ENCODE data around the gene SENP1.
"Not testable (repeated sequence)": the region's sequence is repeated elsewhere in the genome, so short reads cannot be mapped to it uniquely, and the experiment has no call there.

The SENP1 gene

GRCh38 chr12:48118284-48118871 lies 12.5 kb upstream of the SENP1 start:
- no peak for DNase-seq
- intact Hi-C loops (cut with DNase I) = no loop called here

GRCh38 chr12:48115957-48116356 lies 10.1 kb upstream of the SENP1 start:
- intact Hi-C loops (cut with DNase I) = no loop called here

DNA sequence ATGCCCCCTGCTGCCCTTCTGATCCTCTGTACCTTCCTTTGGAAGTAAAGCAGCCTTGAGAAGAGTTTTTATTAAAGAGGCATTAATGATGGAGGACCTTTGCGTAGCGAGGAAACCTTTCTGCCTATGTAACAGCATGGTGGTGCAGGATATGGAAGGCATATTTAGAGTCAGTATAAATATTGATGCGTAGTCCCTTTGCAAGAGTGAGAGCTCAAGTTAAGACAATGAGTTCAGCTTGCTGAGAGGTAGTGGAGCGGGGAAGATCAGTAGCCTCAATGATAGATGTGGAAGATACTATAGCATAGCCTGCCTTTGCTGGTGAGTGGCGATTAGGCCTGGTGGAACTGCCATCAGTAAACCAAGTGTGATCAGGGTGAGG lies 5.4 kb upstream of the SENP1 start:
- DNase-seq; intact Hi-C loops (cut with DNase I): not testable (repeated sequence)

More at GRCh38 chr12:48115957-48116356, 10.1 kb upstream of the SENP1 start:
- DNase-seq = no peak

DNA sequence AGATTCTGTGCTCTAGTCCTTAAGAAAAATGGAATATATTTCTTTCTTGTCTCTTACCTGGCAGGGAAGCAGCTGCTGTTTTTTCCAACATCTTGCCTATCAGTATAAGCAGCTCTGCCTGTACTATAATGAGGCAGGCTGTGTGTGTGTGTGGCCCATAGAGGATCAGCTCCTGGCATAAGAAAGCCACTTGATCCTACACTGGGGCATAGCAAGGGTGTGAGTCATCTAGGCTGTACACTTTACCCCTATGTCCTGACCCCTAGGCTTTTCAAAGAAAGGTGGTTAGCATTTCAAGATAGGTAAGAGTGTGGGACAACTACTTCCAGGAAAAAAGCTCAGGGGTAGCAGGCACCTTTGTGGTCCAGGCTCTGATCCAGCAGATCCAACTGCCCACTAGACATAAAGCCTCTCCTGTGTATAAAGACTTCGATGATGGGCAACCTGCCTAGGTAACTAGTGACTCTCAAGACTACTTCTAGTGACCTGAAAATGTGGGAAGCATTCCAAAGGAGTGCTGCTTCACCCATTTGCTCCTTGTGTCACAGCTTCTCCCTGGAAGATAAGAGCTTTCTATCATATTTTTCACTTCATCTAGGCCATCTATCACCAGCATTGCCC lies 4.9 kb upstream of the SENP1 start:
- DNase-seq = no peak
- intact Hi-C loops (cut with DNase I) = no loop called here

- intact Hi-C loops (cut with DNase I) = no loop called here
These were observed 3.5 kb upstream of the SENP1 start for GRCh38 chr12:48109424-48109823.

GRCh38 chr12:48106681-48107613 lies 1.1 kb upstream of the SENP1 start:
- no peak for DNase-seq
- intact Hi-C loops (cut with DNase I) = no loop called here

More at GRCh38 chr12:48109424-48109823, 3.5 kb upstream of the SENP1 start:
- no peak for DNase-seq

- peak in 1 of 10 donors; percentile 8 for DNase-seq
- intact Hi-C loops (cut with DNase I) = loop anchor here (2.0 kb wide), 1 partner anchor 51 kb away; the partner anchor contains the start of gene ASB8
These were observed 485 bp downstream of the SENP1 start for GRCh38 chr12:48105321-48105866.

GRCh38 chr12:48104531-48104930 lies 1.3 kb downstream of the SENP1 start:
- intact Hi-C loops (cut with DNase I) = loop anchor here (2.0 kb wide), 1 partner anchor 52 kb away; the partner anchor contains the start of gene ASB8
- DNase-seq = no peak

- intact Hi-C loops (cut with DNase I) = no loop called here
These were observed 13.3 kb downstream of the SENP1 start for GRCh38 chr12:48092611-48093010.

GRCh38 chr12:48086327-48086726 lies 19.6 kb downstream of the SENP1 start:
- intact Hi-C loops (cut with DNase I) = no loop called here
- DNase-seq = no peak

More at GRCh38 chr12:48092611-48093010, 13.3 kb downstream of the SENP1 start:
- no peak for DNase-seq

- intact Hi-C loops (cut with DNase I) = no loop called here
- no peak for DNase-seq
These were observed 20.9 kb downstream of the SENP1 start for GRCh38 chr12:48084841-48085460.

DNA sequence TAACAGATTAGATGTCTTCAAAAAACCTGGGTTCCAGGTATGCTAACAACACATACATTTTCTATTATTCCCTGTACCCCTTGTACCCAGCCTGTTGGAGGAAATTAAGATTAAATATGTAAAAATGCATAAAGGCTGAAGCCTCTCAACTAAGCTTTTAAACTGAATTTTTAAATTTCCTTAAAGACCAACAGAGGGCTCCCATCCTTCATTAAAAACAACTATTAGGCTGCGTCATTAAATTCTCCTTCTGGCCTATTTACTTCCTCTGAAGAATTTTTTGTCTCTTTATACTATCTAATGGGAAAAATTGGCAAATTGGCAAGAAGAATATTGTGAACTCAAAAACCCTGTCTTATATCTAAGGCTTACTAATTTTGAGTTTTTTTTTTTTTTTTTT lies 21.8 kb downstream of the SENP1 start:
- intact Hi-C loops (cut with DNase I) = no loop called here
- DNase-seq = no peak

GRCh38 chr12:48080821-48081220 lies 25.1 kb downstream of the SENP1 start:
- intact Hi-C loops (cut with DNase I) = no loop called here
- no peak for DNase-seq

DNA sequence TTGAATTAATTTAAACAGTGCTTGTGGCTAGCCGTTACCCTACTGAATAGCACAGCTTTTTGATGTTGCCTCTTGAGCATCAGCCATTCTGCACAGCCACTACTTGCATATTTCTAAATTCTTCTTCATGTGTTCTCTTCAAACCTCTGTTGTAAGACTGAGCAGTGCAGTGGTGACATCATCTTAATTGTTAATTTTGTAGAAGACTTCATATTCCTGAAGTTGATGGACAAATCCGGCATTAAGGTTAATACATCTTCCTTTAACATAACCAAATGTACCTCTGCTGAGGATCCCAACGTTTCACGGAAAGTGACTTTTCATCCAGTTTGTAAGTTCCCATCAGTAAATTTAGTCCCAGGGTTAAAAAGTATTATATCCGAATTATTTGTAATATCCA lies 25.6 kb downstream of the SENP1 start:
- intact Hi-C loops (cut with DNase I) = no loop called here
- DNase-seq = no peak

GRCh38 chr12:48078901-48079300 lies 27.0 kb downstream of the SENP1 start:
- DNase-seq = no peak
- intact Hi-C loops (cut with DNase I) = no loop called here

GRCh38 chr12:48077111-48077510 lies 28.8 kb downstream of the SENP1 start:
- intact Hi-C loops (cut with DNase I) = no loop called here
- DNase-seq = no peak

GRCh38 chr12:48075832-48076231 lies 30.0 kb downstream of the SENP1 start:
- no peak for DNase-seq
- intact Hi-C loops (cut with DNase I) = no loop called here

DNA sequence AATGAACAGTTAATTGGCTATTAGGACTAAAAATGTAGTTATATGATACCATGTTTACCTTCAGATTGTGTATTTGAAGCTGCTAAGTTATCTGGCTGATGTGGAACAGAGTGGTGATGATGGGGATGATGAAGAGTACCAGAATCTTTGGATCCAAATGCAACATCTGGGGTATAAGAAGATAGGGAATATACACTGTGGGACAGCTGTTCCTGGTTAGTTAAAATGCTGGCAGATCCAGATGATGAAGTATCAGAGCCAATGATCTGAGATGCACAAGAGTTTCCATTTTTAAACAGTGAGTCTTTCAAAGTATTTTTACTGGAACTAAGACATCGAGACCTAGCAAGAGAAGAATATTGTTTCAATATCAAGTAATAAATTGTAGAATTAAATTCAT lies 31.6 kb downstream of the SENP1 start:
- no peak for DNase-seq
- intact Hi-C loops (cut with DNase I) = no loop called here

GRCh38 chr12:48072266-48072665 lies 33.6 kb downstream of the SENP1 start:
- intact Hi-C loops (cut with DNase I) = no loop called here
- no peak for DNase-seq

DNA sequence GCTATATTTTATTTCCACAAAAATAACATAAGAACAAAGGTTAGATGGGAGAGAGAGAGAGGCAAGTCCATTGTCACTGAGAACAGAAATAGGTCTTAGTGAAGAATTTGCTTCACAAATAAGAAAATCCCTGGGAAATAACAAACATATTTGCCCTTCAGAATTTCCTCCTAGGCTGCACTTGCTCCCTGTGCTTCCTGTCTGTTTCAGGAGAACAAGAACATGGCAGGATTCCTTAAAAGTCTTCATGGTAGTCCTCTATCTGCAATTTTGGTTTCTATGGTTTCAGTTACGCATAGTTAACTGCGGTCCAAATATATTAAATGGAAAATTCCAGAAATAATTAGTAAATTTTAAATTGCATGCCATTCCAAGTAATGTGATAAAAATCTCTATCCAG lies 34.1 kb downstream of the SENP1 start:
- intact Hi-C loops (cut with DNase I) = no loop called here
- DNase-seq = no peak

DNA sequence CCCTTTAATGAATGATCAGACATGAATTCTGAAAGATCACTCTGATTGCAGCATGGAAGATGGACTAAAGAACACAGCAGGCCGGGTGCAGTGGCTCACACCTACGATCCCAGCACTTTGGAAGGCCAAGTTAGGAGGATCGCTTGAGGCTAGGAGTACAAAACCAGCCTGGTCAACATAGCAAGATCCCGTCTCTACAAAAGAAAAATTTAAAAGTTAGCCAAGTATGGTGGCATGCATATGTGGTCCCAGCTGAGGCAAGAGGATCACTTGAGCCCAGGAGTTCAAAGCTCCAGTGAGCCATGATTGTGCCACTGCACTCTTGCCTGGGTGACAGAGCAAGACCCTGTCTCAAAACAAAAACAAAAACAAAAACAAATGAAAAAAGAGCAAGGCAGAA lies 35.1 kb downstream of the SENP1 start:
- no peak for DNase-seq
- intact Hi-C loops (cut with DNase I) = no loop called here

All from posterior cingulate gyrus (tissue), 11 donors.